ENCODE measurements around the gene DAB2IP.

DNA sequence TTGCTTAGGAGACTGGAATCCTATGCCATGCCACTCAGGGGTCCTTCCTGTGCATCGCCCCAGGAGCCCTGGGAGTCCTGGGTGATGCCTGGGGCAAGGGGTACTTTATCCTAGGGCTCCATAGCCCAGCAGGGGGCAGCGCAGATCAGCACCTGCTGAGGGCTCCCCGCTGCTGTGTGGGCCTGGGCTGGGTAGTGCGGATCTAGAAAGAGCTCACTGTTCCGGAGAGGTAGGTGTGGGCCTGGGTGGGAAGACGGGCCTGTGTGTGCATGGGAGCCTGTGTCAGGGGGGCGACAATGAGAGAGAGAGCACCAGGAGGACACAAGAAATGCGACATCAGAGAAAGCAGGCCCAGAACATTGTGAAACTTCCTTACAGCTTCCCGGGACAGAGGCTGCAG, 11.4 kb upstream of the DAB2IP start:
- TF ChIP-seq, protein P1, sequence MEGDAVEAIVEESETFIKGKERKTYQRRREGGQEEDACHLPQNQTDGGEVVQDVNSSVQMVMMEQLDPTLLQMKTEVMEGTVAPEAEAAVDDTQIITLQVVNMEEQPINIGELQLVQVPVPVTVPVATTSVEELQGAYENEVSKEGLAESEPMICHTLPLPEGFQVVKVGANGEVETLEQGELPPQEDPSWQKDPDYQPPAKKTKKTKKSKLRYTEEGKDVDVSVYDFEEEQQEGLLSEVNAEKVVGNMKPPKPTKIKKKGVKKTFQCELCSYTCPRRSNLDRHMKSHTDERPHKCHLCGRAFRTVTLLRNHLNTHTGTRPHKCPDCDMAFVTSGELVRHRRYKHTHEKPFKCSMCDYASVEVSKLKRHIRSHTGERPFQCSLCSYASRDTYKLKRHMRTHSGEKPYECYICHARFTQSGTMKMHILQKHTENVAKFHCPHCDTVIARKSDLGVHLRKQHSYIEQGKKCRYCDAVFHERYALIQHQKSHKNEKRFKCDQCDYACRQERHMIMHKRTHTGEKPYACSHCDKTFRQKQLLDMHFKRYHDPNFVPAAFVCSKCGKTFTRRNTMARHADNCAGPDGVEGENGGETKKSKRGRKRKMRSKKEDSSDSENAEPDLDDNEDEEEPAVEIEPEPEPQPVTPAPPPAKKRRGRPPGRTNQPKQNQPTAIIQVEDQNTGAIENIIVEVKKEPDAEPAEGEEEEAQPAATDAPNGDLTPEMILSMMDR (conservative IDR thresholded peaks at IDR 0.05; ENCODE audit: low read depth, low read length): peak; percentile 52
- no peak for TF ChIP-seq MAZ (IDR thresholded peaks at IDR 0.05; ENCODE audit: borderline replicate concordance, low read depth, low read length)
